ENCODE results near the gene PRDM12.

The PRDM12 gene

GRCh38 chr9:130635721-130636647 is 28.4 kb upstream of the PRDM12 start:
- no peak for DNase-seq (ENCODE audit: low spot score)

GRCh38 chr9:130636648-130637020 is 27.8 kb upstream of the PRDM12 start:
- no peak for DNase-seq (ENCODE audit: low spot score)

- no peak for DNase-seq (ENCODE audit: low spot score)
These were observed 25.9 kb upstream of the PRDM12 start for GRCh38 chr9:130638284-130639123.

- DNase-seq (ENCODE audit: low spot score) = no peak
These were observed 25.1 kb upstream of the PRDM12 start for GRCh38 chr9:130639124-130639765.

GRCh38 chr9:130639866-130640555 is 24.4 kb upstream of the PRDM12 start:
- no peak for DNase-seq (ENCODE audit: low spot score)

GRCh38 chr9:130640681-130641080 is 23.7 kb upstream of the PRDM12 start:
- DNase-seq (ENCODE audit: low spot score) = no peak

GRCh38 chr9:130642926-130643325 is 21.5 kb upstream of the PRDM12 start:
- no peak for DNase-seq (ENCODE audit: low spot score)

GRCh38 chr9:130651221-130651620 is 13.2 kb upstream of the PRDM12 start:
- no peak for DNase-seq (ENCODE audit: low spot score)

- no peak for DNase-seq (ENCODE audit: low spot score)
These were observed 12.6 kb upstream of the PRDM12 start for GRCh38 chr9:130651752-130652151.

- DNase-seq (ENCODE audit: low spot score) = no peak
These were observed 9.5 kb upstream of the PRDM12 start for GRCh38 chr9:130654879-130655278.

GRCh38 chr9:130658893-130659698 is 5.3 kb upstream of the PRDM12 start:
- no peak for DNase-seq (ENCODE audit: low spot score)

- no peak for DNase-seq (ENCODE audit: low spot score)
These were observed 4.6 kb upstream of the PRDM12 start for GRCh38 chr9:130659699-130660248.

GRCh38 chr9:130660326-130660682 is 4.1 kb upstream of the PRDM12 start:
- no peak for DNase-seq (ENCODE audit: low spot score)

GRCh38 chr9:130660683-130661450 is 3.5 kb upstream of the PRDM12 start:
- no peak for DNase-seq (ENCODE audit: low spot score)

GRCh38 chr9:130661451-130662098 is 2.8 kb upstream of the PRDM12 start:
- no peak for DNase-seq (ENCODE audit: low spot score)

GRCh38 chr9:130662099-130662969 is 2.1 kb upstream of the PRDM12 start:
- DNase-seq (ENCODE audit: low spot score) = no peak

GRCh38 chr9:130662970-130663257 is 1.5 kb upstream of the PRDM12 start:
- no peak for DNase-seq (ENCODE audit: low spot score)

- no peak for DNase-seq (ENCODE audit: low spot score)
These were observed 977 bp upstream of the PRDM12 start for GRCh38 chr9:130663258-130663976.
